GM18951 (cell line): ENCODE measurements around the gene SUMF1.

Experiments used
- POLR2A ChIP-seq: IDR thresholded peaks from 4 replicates; pipeline ENCODE4 v1.6.1; 2011; ENCODE audit warnings: mild to moderate bottlenecking; ENCODE audit not compliant: insufficient read length, insufficient read depth; ENCODE audit errors: extremely low read depth
- in situ Hi-C: fragments of 300-500 bp; cut with MboI; formaldehyde crosslinking; loops from one replicate; pipeline ENCODE4 v1.12.0; 2022; ENCODE audit warnings: low sequenced_read_pairs, mixed read lengths, inconsistent platforms; ENCODE audit not compliant: unreplicated experiment

The SUMF1 gene

DNA sequence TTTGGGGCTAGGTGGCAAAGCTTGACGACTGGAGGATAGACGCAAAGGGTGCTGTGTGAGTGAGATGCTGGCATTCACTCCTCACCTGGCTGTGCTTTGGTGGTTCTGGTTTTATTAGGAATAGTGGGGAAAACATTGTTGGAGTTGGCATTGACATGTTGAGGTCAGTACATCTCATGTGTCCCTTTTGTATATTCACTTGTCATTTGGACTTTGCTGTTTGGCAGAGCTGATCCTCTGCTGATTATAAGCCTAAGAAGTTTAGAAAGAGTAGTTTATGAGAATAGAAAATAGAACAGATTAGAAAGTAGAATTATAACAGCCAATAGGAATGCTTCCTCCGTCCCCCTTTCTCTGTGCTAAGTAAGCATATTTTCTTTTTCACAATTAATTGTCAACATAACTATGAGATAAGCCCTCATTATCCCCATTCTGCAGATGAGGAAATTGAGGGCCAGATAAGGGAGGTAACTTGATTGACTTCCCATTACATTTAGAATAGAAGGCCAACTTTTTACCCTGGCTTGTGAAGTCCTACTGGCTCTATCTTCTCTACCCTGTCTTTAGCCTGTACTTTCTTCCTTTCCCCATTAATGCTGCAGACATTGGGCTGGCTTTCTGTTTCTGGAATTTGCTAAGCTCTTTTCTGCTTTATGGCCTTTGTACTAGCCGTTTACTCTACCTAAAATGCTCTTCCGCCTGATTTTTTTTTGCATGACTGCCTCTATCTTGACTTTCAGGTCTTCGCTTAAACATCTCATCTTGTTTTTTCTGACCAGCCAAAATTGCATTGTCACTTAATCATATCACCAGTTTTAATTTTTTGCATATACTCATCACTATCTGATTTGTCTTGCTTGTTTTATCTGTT lies 38.9 kb upstream of the SUMF1 start:
- in situ Hi-C loops: no loop called here

DNA sequence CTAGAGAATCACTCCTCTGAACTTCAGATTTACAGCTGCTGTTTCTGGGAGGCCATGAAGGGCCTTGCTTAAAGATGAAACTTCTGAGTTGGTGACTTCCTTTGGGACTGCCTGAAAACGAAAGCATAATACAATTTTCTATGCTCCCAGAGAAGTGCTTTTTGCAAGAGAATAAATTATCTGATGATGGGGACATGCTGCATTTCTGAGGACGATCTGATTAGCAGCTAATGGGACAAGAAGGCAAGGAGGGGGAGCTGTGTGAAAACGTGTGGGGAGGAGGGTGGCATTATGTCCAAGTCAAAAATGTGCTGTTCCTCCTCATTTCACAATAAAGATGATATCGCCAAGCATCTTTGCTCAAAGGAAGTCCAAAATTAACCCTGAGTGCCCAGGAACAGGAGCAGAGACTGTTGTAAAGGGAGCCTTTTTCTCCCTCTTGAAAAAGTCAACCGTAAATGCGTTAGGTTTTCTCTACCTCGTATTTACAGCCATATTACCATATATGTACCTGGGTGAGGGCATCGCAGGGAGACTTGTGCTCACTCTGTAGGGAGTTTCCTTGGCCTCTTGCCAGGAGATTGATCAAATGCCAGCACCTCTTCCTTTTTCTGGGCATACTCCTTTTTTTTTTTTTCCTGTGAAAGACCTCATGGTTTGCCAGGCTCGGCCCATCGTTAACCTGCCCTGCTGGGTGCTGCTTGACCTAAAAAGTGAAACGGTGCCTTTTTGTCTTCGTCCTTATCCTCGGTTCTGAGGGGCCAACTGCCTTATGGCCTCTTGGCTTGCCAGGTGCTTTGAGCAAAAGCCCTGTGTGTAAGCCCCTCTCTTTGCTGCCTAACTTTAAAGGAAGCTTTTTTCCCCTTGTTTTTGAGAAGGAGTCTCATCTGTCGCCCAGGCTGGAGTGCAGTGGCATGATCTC lies 37.5 kb upstream of the SUMF1 start:
- no peak for TF ChIP-seq POLR2A
- in situ Hi-C loops: no loop called here

More for the DNA sequence above, 38.9 kb upstream of the SUMF1 start:
- TF ChIP-seq POLR2A: no peak

DNA sequence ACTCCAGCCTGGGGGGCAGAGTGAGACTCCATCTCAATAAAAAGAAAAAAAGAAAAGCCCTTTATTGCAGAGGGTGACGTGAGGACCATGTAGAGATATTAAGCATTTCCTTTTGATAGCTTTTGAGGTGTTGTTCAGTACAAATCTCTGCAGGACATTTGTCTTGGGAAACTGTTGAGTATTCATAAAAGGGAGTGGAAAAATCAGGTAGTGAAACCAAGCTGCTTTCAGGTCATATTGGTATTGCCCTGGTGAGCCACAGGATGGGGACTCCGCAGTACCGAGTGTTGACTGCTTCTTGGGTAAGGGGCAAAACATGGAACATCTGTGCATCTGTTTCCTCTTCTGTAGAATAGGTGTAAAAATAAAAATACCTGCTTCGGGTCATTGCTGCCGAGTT lies 36.0 kb upstream of the SUMF1 start:
- in situ Hi-C loops: no loop called here
- no peak for TF ChIP-seq POLR2A

DNA sequence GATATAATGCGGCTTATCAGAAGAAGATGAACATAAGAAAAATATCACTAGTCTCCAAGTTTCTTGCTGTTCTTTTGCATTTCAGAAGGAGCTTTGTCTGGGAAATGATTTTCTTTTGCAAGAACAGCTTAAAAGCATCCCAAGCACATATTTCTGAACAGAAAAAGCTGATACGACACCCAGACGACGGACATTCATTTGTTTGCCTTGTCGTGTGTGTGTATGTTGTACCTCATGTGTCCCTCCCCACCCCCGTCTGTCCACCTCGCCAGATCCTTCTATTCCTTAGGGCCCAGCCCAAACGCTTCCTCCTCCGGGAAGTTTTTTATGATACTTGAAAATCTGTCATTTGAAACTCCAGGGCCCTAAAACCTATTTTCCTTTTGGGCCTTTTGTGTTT lies 34.9 kb upstream of the SUMF1 start:
- no peak for TF ChIP-seq POLR2A
- in situ Hi-C loops: no loop called here

DNA sequence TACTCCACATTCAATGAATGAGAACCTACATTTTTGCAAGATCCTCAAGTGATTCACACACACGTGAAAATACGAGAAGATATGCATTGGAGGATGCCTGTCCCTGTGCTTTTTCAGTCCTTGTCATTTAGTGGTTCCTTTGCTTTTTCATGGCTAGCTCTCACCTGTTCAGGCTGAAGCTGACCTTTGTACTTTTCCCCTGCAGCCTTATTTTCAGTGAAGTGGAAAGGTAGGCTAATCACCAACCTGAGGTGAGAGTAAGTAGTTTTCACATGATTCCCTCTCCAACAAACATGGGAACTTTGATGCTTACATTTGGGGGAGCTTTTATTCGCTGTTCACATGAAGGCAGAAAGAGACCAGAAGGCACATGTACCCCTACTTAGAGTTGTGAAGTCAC lies 34.4 kb upstream of the SUMF1 start:
- no peak for TF ChIP-seq POLR2A

DNA sequence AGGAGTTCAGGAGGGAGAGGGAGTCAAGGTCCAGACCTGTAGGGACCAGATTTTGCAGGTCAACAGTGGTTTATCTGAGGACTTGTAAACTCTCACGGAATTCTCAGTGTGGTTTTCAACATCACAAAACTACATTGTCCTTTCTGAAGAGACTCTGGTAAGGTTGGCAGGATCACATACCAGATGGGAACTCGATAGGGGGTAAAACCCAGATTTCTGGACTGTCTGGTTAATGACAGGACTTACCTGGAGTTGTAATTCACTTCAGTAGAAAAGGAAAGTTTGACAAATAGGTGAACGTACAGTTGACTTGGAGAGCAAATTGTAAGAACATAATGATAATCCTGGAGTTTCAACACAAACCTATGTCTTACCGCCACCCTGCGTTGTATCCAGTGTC lies 31.4 kb upstream of the SUMF1 start:
- TF ChIP-seq POLR2A: no peak
- in situ Hi-C loops: no loop called here

More for the DNA sequence above, 34.4 kb upstream of the SUMF1 start:
- in situ Hi-C loops: no loop called here

- in situ Hi-C loops: no loop called here
- no peak for TF ChIP-seq POLR2A
Measured at GRCh38 chr3:4497843-4498324, 30.8 kb upstream of the SUMF1 start.

DNA sequence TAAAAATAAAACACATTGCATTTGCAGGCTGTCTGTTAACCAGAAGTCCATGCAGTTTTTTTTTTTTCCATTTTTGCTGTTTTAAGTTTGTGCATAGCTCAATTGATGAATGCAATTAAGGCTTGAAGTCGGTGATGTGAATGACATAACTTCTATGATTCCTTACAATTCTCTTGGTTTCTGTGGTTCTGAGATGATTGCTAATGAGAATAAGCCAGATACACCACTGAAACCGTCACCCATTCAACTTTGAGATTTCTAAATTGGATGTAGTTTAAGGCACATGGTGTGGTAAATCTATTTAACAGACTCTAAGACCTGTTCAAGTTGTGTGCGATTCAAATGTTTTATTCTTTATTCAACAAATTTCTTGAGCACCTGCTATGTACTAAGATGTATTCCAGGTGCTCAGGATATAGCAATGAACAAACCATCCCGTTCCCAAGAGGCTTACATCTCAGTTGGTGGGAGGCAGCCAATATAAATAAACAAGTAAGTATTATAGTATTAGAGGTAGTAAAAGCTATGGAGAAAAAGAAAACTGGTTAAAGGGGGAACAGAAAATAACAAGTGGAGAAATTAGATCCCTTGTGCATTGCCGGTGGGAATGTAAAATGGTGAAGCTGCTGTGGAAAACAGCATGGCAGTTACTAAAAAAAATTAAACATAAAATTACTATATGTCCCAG lies 30.1 kb upstream of the SUMF1 start:
- no peak for TF ChIP-seq POLR2A
- in situ Hi-C loops: no loop called here

DNA sequence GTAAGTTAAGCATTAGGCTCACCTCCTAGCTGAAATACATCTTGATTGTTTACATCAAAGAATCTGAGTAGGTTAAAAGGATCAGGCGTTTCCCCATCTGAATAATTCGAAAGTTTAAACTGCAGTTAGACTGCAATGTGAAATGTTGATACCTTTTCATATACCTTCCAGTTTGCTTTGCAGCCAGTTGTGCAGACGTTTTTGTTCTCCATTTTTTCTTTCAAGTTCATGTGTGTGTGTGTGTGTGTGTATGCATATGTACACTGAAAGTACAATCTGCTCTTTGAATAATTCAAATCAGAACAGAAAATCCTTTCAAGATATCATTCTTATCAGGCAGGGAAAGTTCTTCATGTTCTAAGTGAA lies 29.0 kb upstream of the SUMF1 start:
- in situ Hi-C loops: no loop called here
- TF ChIP-seq POLR2A: no peak

GRCh38 chr3:4495294-4496086 lies 28.4 kb upstream of the SUMF1 start:
- in situ Hi-C loops: no loop called here
- TF ChIP-seq POLR2A: no peak

DNA sequence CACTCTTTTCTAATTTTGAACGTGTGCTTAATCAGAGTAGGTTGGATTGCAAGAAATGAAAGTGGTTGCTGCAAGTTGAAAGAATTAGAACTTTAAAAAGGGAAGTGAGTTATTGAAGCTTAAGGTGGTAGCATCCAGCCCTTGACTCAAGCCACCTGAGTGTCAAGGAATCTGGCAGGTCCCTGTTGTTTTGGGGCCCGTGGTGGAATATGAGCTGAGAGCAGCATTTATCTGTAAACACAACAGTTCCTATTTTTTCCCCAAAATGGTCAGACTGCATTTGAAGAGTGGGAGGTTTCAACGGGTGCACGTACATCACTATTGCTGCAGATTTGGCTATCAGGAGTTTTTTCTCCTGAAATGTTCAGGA lies 27.8 kb upstream of the SUMF1 start:
- in situ Hi-C loops: no loop called here
- TF ChIP-seq POLR2A: no peak
